HCT116 (cell line): ENCODE data around the gene FTCDNL1. TPM values are rescaled to one million over a fixed set of nuclear protein-coding genes. Genes with fewer than 3 reads are reported as not detected.

ENCODE experiments used
- ATAC-seq: fragments of 200-7000 bp; cut with Tn5 transposase; 2 replicates; pipeline ENCODE4 v1.9.1; 2020; ENCODE audit warnings: mild to moderate bottlenecking, moderate library complexity
- BruUV-seq: library from RNA; stranded (reverse); fragments of 400-500 nt; replicated peaks from 2 replicates; lab custom pipeline; 2021; lab: Mats Ljungman, UMichigan
- CTCF ChIA-PET: fragments of 300-600 bp; sonication (Branson Sonifier 250); formaldehyde crosslinking; loops from one replicate; lab custom pipeline; 2021; ENCODE audit warnings: antibody characterized with exemption; lab: Charles Lee
- POLR2A ChIA-PET: fragments of 300-600, 350-600 bp; sonication (Branson Sonifier 250); formaldehyde crosslinking; loops from one replicate; lab custom pipeline; 2021; ENCODE audit warnings: antibody characterized with exemption; lab: Charles Lee
- RAD21 ChIA-PET, 2 experiments: fragments of 300-600 bp; sonication (Branson Sonifier 250); formaldehyde crosslinking; loops; one replicate each; lab custom pipeline; 2023; ENCODE audit warnings: low total read pairs in 2 of 2; ENCODE audit not compliant: uncharacterized antibody in 2 of 2, unreplicated experiment in 2 of 2, low non-redundant PET in 1 of 2; lab: Charles Lee
- DNase-seq: peaks from one replicate; pipeline ENCODE4 v3.0.0-alpha.2; 2010; ENCODE audit warnings: low read depth, low spot score
- H2AFZ ChIP-seq: fragments of 200-600 bp; shearing (Covaris generic), sonication (generic); 2 replicates; pipeline ENCODE4 v1.6.1; 2017; ENCODE audit warnings: low read depth, mixed run types, mixed read lengths, antibody characterized with exemption, low read length; ENCODE audit not compliant: poor library complexity, severe bottlenecking
- H3K27ac ChIP-seq: 2 replicates; pipeline ENCODE4 v1.5.1; 2012; ENCODE audit warnings: low read depth, low read length
- H3K27me3 ChIP-seq: fragments of 200-600 bp; sonication (generic); 2 replicates; pipeline ENCODE4 v1.6.1; 2016; ENCODE audit warnings: mixed run types, low read length, mixed read lengths; ENCODE audit not compliant: insufficient read depth
- H3K36me3 ChIP-seq, 2 experiments: fragments of 200-500 bp in 1 of 2; fragments of 200-600 bp in 1 of 2; sonication (Bioruptor generic) in 1 of 2; sonication (generic) in 1 of 2; 2 replicates each; pipeline versions ENCODE4 v1.5.1 to v1.6.1; 2014 to 2016; ENCODE audit warnings: low read length in 2 of 2, inconsistent platforms in 1 of 2, mixed read lengths in 1 of 2, mixed run types in 1 of 2; ENCODE audit not compliant: insufficient read depth in 2 of 2, control insufficient read depth in 1 of 2
- H3K4me1 ChIP-seq, 2 experiments: fragments of 200-600 bp in 1 of 2; sonication (generic) in 1 of 2; 2 replicates each; pipeline versions ENCODE4 v1.5.1 to v1.6.1; 2012 to 2017; ENCODE audit warnings: low read length in 2 of 2, inconsistent platforms in 1 of 2, mild to moderate bottlenecking in 1 of 2, mixed read lengths in 1 of 2, mixed run types in 1 of 2, moderate library complexity in 1 of 2; ENCODE audit not compliant: insufficient read depth in 2 of 2, control insufficient read depth in 1 of 2
- H3K4me2 ChIP-seq: fragments of 200-600 bp; sonication (generic); 2 replicates; pipeline ENCODE4 v1.6.1; 2017; ENCODE audit warnings: mixed run types, low read length, mixed read lengths
- H3K4me3 ChIP-seq, 2 experiments: fragments of 200-600 bp in 1 of 2; sonication (generic) in 1 of 2; replicated peaks in 1 of 2; 2 replicates each; pipeline ENCODE4 v1.5.1; 2011 to 2016; ENCODE audit warnings: low read length in 2 of 2, control low read depth in 1 of 2, low read depth in 1 of 2, mild to moderate bottlenecking in 1 of 2, mixed read lengths in 1 of 2, mixed run types in 1 of 2
- H3K79me2 ChIP-seq: fragments of 200-600 bp; sonication (generic); 2 replicates; pipeline ENCODE4 v1.6.1; 2017; ENCODE audit warnings: mild to moderate bottlenecking, mixed run types, low read length, moderate library complexity, mixed read lengths; ENCODE audit not compliant: insufficient read depth
- H3K9ac ChIP-seq: fragments of 200-600 bp; sonication (generic); 2 replicates; pipeline ENCODE4 v1.6.1; 2016; ENCODE audit warnings: low read length, mixed read lengths
- H3K9me2 ChIP-seq: fragments of 200-600 bp; sonication (generic), shearing (Covaris generic); 2 replicates; pipeline ENCODE4 v1.6.1; 2017; ENCODE audit warnings: mixed run types, mild to moderate bottlenecking, moderate library complexity; ENCODE audit not compliant: insufficient read depth
- H3K9me3 ChIP-seq, 2 experiments: fragments of 200-500 bp in 1 of 2; fragments of 200-600 bp in 1 of 2; sonication (Bioruptor generic) in 1 of 2; sonication (generic) in 1 of 2; 2 replicates each; pipeline ENCODE4 v1.6.1; 2014 to 2017; ENCODE audit warnings: low read length in 2 of 2, mixed read lengths in 2 of 2, inconsistent platforms in 1 of 2, low read depth in 1 of 2, mild to moderate bottlenecking in 1 of 2, mixed run types in 1 of 2, moderate library complexity in 1 of 2; ENCODE audit not compliant: control insufficient read depth in 1 of 2, insufficient read depth in 1 of 2
- H4K20me1 ChIP-seq: fragments of 200-600 bp; sonication (generic), shearing (Covaris generic); 2 replicates; pipeline ENCODE4 v1.6.1; 2017; ENCODE audit warnings: mixed run types, mild to moderate bottlenecking, moderate library complexity; ENCODE audit not compliant: insufficient read depth
- CTCF ChIP-seq, 3 experiments: fragments of 200-600 bp in 1 of 3; sonication (generic) in 1 of 3; IDR thresholded peaks in 2 of 3; conservative IDR thresholded peaks in 1 of 3; 2 replicates each; pipeline ENCODE4 v1.5.1; 2012 to 2017; ENCODE audit warnings: low read depth in 2 of 3, low read length in 2 of 3, antibody characterized with exemption in 1 of 3, borderline replicate concordance in 1 of 3, control low read depth in 1 of 3, mild to moderate bottlenecking in 1 of 3, mixed read lengths in 1 of 3, mixed run types in 1 of 3, moderate library complexity in 1 of 3; ENCODE audit not compliant: insufficient read depth in 1 of 3
- ELF1 ChIP-seq: IDR thresholded peaks from 2 replicates; pipeline ENCODE4 v1.6.1; 2012; ENCODE audit warnings: low read depth, borderline replicate concordance
- EZH2 ChIP-seq: fragments of 200-600 bp; sonication (generic); IDR thresholded peaks from 2 replicates; pipeline ENCODE4 v1.6.1; 2017; ENCODE audit warnings: antibody characterized with exemption, mixed run types
- EZH2phosphoT487 ChIP-seq: fragments of 200-600 bp; IDR thresholded peaks from 2 replicates; pipeline ENCODE4 v1.6.1; 2018; ENCODE audit warnings: antibody characterized with exemption, borderline replicate concordance
- FOSL1 ChIP-seq: IDR thresholded peaks from 2 replicates; pipeline ENCODE4 v1.6.1; 2012; ENCODE audit warnings: low read depth
- JUND ChIP-seq: IDR thresholded peaks from 2 replicates; pipeline ENCODE4 v1.6.1; 2012
- MAX ChIP-seq: IDR thresholded peaks from 2 replicates; pipeline ENCODE4 v1.6.1; 2012
- SIN3A ChIP-seq: IDR thresholded peaks from 2 replicates; pipeline ENCODE4 v1.6.1; 2012; ENCODE audit warnings: low read depth
- SRF ChIP-seq: IDR thresholded peaks from 2 replicates; pipeline ENCODE4 v1.6.1; 2012; ENCODE audit warnings: low read depth
- TCF7L2 ChIP-seq: IDR thresholded peaks from 2 replicates; pipeline ENCODE4 v1.7.0; 2011; ENCODE audit warnings: borderline replicate concordance, inconsistent platforms; ENCODE audit not compliant: insufficient read depth, insufficient read length; ENCODE audit errors: extremely low read depth
- YY1 ChIP-seq: IDR thresholded peaks from 2 replicates; pipeline ENCODE4 v1.6.1; 2011; ENCODE audit warnings: low read length, low read depth, moderate library complexity, mild to moderate bottlenecking; ENCODE audit not compliant: insufficient replicate concordance; ENCODE audit errors: extremely low read depth
- intact Hi-C: fragments of 100-400 bp; cut with micrococcal nuclease; formaldehyde crosslinking; loops from 2 replicates; pipeline ENCODE4 v1.10.0; 2022
- total RNA-seq: library from RNA; stranded (reverse); gene quantifications from one replicate; pipeline ENCODE4 v1.2.1, GENCODE V29; 2021; ENCODE audit not compliant: unreplicated experiment
- TF ChIP-seq, protein P1 (sequence below): IDR thresholded peaks from 2 replicates; pipeline ENCODE4 v1.6.1; 2011; ENCODE audit warnings: mild to moderate bottlenecking, low read length, moderate library complexity; ENCODE audit not compliant: insufficient replicate concordance; ENCODE audit errors: extremely low read depth

Gene FTCDNL1
- total RNA-seq, 1 experiment from 2014 or later = 2.6 TPM

DNA sequence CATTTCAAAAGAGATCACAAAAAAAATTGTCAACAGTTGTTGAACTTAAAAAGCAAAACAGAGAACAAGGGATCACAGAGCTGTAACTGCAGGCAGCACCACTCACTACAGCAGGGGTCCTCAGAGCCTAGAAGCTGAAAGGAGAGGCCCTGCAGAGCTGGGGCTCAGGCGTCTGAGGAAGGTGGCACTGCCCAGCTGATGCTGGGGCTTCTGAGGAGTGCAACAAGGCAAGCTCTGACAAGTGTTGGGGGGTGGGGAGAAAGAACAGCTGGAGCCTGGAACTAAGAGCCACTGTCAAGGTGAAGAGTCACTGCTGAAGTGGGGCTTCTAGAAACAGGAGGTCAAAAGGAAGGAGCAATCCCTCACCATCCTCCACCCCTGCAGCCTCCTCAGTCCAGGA is 46.2 kb downstream of the FTCDNL1 start:
- no peak overlapping the region for H3K27ac ChIP-seq
- RAD21 ChIA-PET = no interaction called here
- CTCF ChIA-PET = no interaction called here
- no peaks in the 10 kb centered on the region for H3K79me2 ChIP-seq
- no peak overlapping the region for H3K4me3 ChIP-seq
- H3K27me3 ChIP-seq = no peaks in the 10 kb centered on the region
- H3K9me2 ChIP-seq = no peaks in the 10 kb centered on the region
- no TSS peak for BruUV-seq
- H4K20me1 ChIP-seq = no peaks in the 10 kb centered on the region
- no peak overlapping the region for H3K9ac ChIP-seq
- H3K4me1 ChIP-seq = no peaks in the 10 kb centered on the region
- peaks cover 0 to 8% of the 10 kb centered on the region in 2 experiments; a peak in 1 of 4 replicates for H3K9me3 ChIP-seq
- H3K4me2 ChIP-seq = no peak overlapping the region
- no peaks in the 10 kb centered on the region for H3K36me3 ChIP-seq
- intact Hi-C loops = no loop called here
- ATAC-seq = no peak
- DNase-seq = no peak
- TF ChIP-seq EZH2phosphoT487 = no peak
- TF ChIP-seq CTCF (IDR thresholded peaks at IDR 0.05 in 2 of 3, conservative IDR thresholded peaks at IDR 0.05 in 1 of 3; ENCODE audit: borderline replicate concordance in 1 of 3, insufficient read depth in 1 of 3, low read depth in 2 of 3, low read length in 2 of 3) = no peak
- TF ChIP-seq ELF1 = no peak
- no peak for TF ChIP-seq FOSL1
- TF ChIP-seq, protein P1, sequence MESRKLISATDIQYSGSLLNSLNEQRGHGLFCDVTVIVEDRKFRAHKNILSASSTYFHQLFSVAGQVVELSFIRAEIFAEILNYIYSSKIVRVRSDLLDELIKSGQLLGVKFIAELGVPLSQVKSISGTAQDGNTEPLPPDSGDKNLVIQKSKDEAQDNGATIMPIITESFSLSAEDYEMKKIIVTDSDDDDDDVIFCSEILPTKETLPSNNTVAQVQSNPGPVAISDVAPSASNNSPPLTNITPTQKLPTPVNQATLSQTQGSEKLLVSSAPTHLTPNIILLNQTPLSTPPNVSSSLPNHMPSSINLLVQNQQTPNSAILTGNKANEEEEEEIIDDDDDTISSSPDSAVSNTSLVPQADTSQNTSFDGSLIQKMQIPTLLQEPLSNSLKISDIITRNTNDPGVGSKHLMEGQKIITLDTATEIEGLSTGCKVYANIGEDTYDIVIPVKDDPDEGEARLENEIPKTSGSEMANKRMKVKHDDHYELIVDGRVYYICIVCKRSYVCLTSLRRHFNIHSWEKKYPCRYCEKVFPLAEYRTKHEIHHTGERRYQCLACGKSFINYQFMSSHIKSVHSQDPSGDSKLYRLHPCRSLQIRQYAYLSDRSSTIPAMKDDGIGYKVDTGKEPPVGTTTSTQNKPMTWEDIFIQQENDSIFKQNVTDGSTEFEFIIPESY = no peak
- TF ChIP-seq JUND = no peak
- TF ChIP-seq YY1 = no peak
- TF ChIP-seq TCF7L2 = no peak
- no peak for TF ChIP-seq SIN3A
- no peak for TF ChIP-seq MAX
- TF ChIP-seq SRF = no peak
- TF ChIP-seq EZH2 = no peak
- H2AFZ ChIP-seq = no peak overlapping the region
- POLR2A ChIA-PET = no interaction called here
